Neural progenitor cell (in vitro differentiated cells): Measurements from ENCODE around the gene PANK4. TPM values are rescaled to one million over a fixed set of nuclear protein-coding genes. Genes with fewer than 3 reads are reported as not detected.
"Not testable (repeated sequence)": the region's sequence is repeated elsewhere in the genome, so short reads cannot be mapped to it uniquely, and the experiment has no call there.

ENCODE experiments used
- DNase-seq: peaks from one replicate; pipeline ENCODE4 v3.0.0-alpha.2; 2016; ENCODE audit warnings: low spot score
- H2AFZ ChIP-seq: fragments of 200-600 bp; sonication (generic); replicated peaks from 2 replicates; pipeline ENCODE4 v1.6.1; 2016; ENCODE audit warnings: antibody characterized with exemption
- H3F3A ChIP-seq: fragments of 200-600 bp; sonication (generic); 2 replicates; pipeline ENCODE4 v1.6.1; 2016; ENCODE audit warnings: antibody characterized with exemption, low read depth
- H3K27ac ChIP-seq: fragments of 200-600 bp; sonication (generic); 2 replicates; pipeline ENCODE4 v1.5.1; 2016; ENCODE audit warnings: mild to moderate bottlenecking
- H3K27me3 ChIP-seq: fragments of 200-600 bp; sonication (generic); 2 replicates; pipeline ENCODE4 v1.6.1; 2016; ENCODE audit warnings: mild to moderate bottlenecking, moderate library complexity
- H3K36me3 ChIP-seq: fragments of 200-600 bp; sonication (generic); 2 replicates; pipeline ENCODE4 v1.5.1; 2016
- H3K4me1 ChIP-seq: fragments of 200-600 bp; sonication (generic); 2 replicates; pipeline ENCODE4 v1.6.1; 2016; ENCODE audit warnings: mixed run types
- H3K4me2 ChIP-seq: fragments of 200-600 bp; sonication (generic); 2 replicates; pipeline ENCODE4 v1.6.1; 2016
- H3K4me3 ChIP-seq: fragments of 200-600 bp; sonication (generic); 2 replicates; pipeline ENCODE4 v1.5.1; 2016
- H3K79me2 ChIP-seq: fragments of 200-600 bp; sonication (generic); 2 replicates; pipeline ENCODE4 v1.6.1; 2016; ENCODE audit warnings: low read depth
- H3K9ac ChIP-seq: fragments of 200-600 bp; sonication (generic); 2 replicates; pipeline ENCODE4 v1.6.1; 2016
- H3K9me3 ChIP-seq: fragments of 200-600 bp; sonication (generic); 2 replicates; pipeline ENCODE4 v1.5.1; 2016; ENCODE audit warnings: low read depth
- H4K20me1 ChIP-seq: fragments of 200-600 bp; sonication (generic); 2 replicates; pipeline ENCODE4 v1.6.1; 2016; ENCODE audit warnings: low read depth
- H3K27ac Mint-ChIP-seq: 3 replicates; pipeline ENCODE4 v1.8.0; 2021; ENCODE audit warnings: mixed read lengths
- H3K27me3 Mint-ChIP-seq: 2 replicates; pipeline ENCODE4 v1.8.0; 2022; ENCODE audit warnings: low read depth, mild to moderate bottlenecking, inconsistent platforms, moderate library complexity, mixed read lengths; ENCODE audit not compliant: insufficient read depth
- H3K36me3 Mint-ChIP-seq: 3 replicates; pipeline ENCODE4 v1.8.0; 2021; ENCODE audit warnings: mixed read lengths
- H3K4me1 Mint-ChIP-seq: 3 replicates; pipeline ENCODE4 v1.8.0; 2021; ENCODE audit warnings: mixed read lengths
- H3K4me3 Mint-ChIP-seq: 3 replicates; pipeline ENCODE4 v1.8.0; 2021; ENCODE audit warnings: mild to moderate bottlenecking, moderate library complexity, mixed read lengths
- H3K9me3 Mint-ChIP-seq: 3 replicates; pipeline ENCODE4 v1.8.0; 2020; ENCODE audit warnings: mixed read lengths
- CTCF ChIP-seq: fragments of 200-600 bp; sonication (generic); IDR thresholded peaks from 2 replicates; pipeline ENCODE4 v1.5.1; 2017; ENCODE audit warnings: antibody characterized with exemption, mild to moderate bottlenecking
- EZH2 ChIP-seq: fragments of 200-600 bp; sonication (generic); IDR thresholded peaks from 2 replicates; pipeline ENCODE4 v1.6.1; 2017; ENCODE audit warnings: antibody characterized with exemption, mild to moderate bottlenecking, moderate library complexity
- EZH2phosphoT487 ChIP-seq: fragments of 200-600 bp; sonication (generic); IDR thresholded peaks from 2 replicates; pipeline ENCODE4 v1.6.1; 2017; ENCODE audit warnings: antibody characterized with exemption
- total RNA-seq: library from RNA; depleted of rRNA; stranded (reverse); fragments of >200 nt; gene quantifications from 2 replicates; pipeline ENCODE4 v1.2.3, GENCODE V29; 2015; ENCODE audit warnings: low replicate concordance

Gene PANK4
- total RNA-seq, 1 donor from 2014 or later = 30.6 TPM

- H3K9me3 ChIP-seq = no peaks in the 10 kb centered on the region
- no peak for DNase-seq
- no peaks in the 10 kb centered on the region for H3K36me3 ChIP-seq
- no peak overlapping the region for H3K4me2 ChIP-seq
- H3K36me3 Mint-ChIP-seq = no peaks in the 10 kb centered on the region
- no peak overlapping the region for H3K27ac Mint-ChIP-seq
- H2AFZ ChIP-seq = no peak overlapping the region
- TF ChIP-seq EZH2phosphoT487 (no peak), CTCF (no peak), EZH2 (no peak)
- H3K27me3 ChIP-seq = no peaks in the 10 kb centered on the region
- H3K27ac ChIP-seq = no peak overlapping the region
- H3K4me1 ChIP-seq = no peaks in the 10 kb centered on the region
- H3K4me3 Mint-ChIP-seq = no peak overlapping the region
- H3F3A ChIP-seq = no peaks in the 10 kb centered on the region
- peaks cover 4% of the 10 kb centered on the region for H3K4me1 Mint-ChIP-seq
- peaks cover 6% of the 10 kb centered on the region for H3K27me3 Mint-ChIP-seq
- no peaks in the 10 kb centered on the region for H3K79me2 ChIP-seq
- H4K20me1 ChIP-seq = no peaks in the 10 kb centered on the region
- no peak overlapping the region for H3K4me3 ChIP-seq
- peaks cover 14% of the 10 kb centered on the region for H3K9me3 Mint-ChIP-seq
- no peak overlapping the region for H3K9ac ChIP-seq
Measured at GRCh38 chr1:2571348-2571747, 45.0 kb upstream of the PANK4 start.

GRCh38 chr1:2570332-2570731 is 43.9 kb upstream of the PANK4 start:
- Histone ChIP-seq H3K4me1 (no peaks in the 10 kb centered on the region), H3K79me2 (no peaks in the 10 kb centered on the region), H4K20me1 (no peaks in the 10 kb centered on the region), H3F3A (no peaks in the 10 kb centered on the region), H3K27me3 (no peaks in the 10 kb centered on the region), H3K36me3 (no peaks in the 10 kb centered on the region), H3K9ac (no peak overlapping the region), H3K27ac (no peak overlapping the region), H2AFZ (no peak overlapping the region), H3K9me3 (no peaks in the 10 kb centered on the region), H3K4me2 (no peak overlapping the region), H3K4me3 (no peak overlapping the region)
- Mint-ChIP-seq H3K27me3 (peaks cover 6% of the 10 kb centered on the region), H3K9me3 (peaks cover 14% of the 10 kb centered on the region), H3K27ac (peak overlapping the region; percentile 42), H3K4me1 (no peaks in the 10 kb centered on the region), H3K36me3 (no peaks in the 10 kb centered on the region), H3K4me3 (no peak overlapping the region)
- no peak for DNase-seq
- TF ChIP-seq EZH2 (no peak), CTCF (no peak), EZH2phosphoT487 (no peak)

- H3K4me3 Mint-ChIP-seq, H4K20me1 ChIP-seq, H3K9ac ChIP-seq, H3F3A ChIP-seq, H3K27ac ChIP-seq, H2AFZ ChIP-seq, H3K79me2 ChIP-seq, H3K36me3 Mint-ChIP-seq, H3K4me2 ChIP-seq, H3K27me3 Mint-ChIP-seq, H3K4me3 ChIP-seq, H3K36me3 ChIP-seq, DNase-seq, H3K27ac Mint-ChIP-seq, H3K4me1 ChIP-seq, H3K9me3 ChIP-seq, H3K4me1 Mint-ChIP-seq, H3K27me3 ChIP-seq: not testable (repeated sequence)
- peaks cover 14% of the 10 kb centered on the region for H3K9me3 Mint-ChIP-seq
Measured at GRCh38 chr1:2569703-2570102, 43.3 kb upstream of the PANK4 start.

GRCh38 chr1:2569060-2569459 is 42.7 kb upstream of the PANK4 start:
- Histone ChIP-seq H3K9me3 (no peaks in the 10 kb centered on the region), H3K27me3 (no peaks in the 10 kb centered on the region), H3K79me2 (no peaks in the 10 kb centered on the region), H4K20me1 (no peaks in the 10 kb centered on the region), H3K27ac (no peak overlapping the region), H2AFZ (no peak overlapping the region), H3F3A (no peaks in the 10 kb centered on the region), H3K4me3 (no peak overlapping the region), H3K9ac (no peak overlapping the region), H3K36me3 (no peaks in the 10 kb centered on the region), H3K4me1 (no peaks in the 10 kb centered on the region), H3K4me2 (no peak overlapping the region)
- Mint-ChIP-seq H3K27ac (no peak overlapping the region), H3K4me1 (no peaks in the 10 kb centered on the region), H3K36me3 (no peaks in the 10 kb centered on the region), H3K9me3 (peaks cover 12% of the 10 kb centered on the region), H3K4me3 (no peak overlapping the region), H3K27me3 (peaks cover 6% of the 10 kb centered on the region)
- no peak for DNase-seq
- TF ChIP-seq CTCF (no peak), EZH2phosphoT487 (no peak), EZH2 (no peak)

- H3K27me3 Mint-ChIP-seq, H3K9me3 ChIP-seq, H3K36me3 Mint-ChIP-seq, H3K27ac ChIP-seq, H3K36me3 ChIP-seq, H3K4me1 ChIP-seq, H3K4me2 ChIP-seq, H3K4me3 ChIP-seq, H4K20me1 ChIP-seq, H3F3A ChIP-seq, H3K4me3 Mint-ChIP-seq, DNase-seq, H3K9me3 Mint-ChIP-seq, H3K4me1 Mint-ChIP-seq, H2AFZ ChIP-seq, H3K27me3 ChIP-seq, H3K9ac ChIP-seq, H3K27ac Mint-ChIP-seq, H3K79me2 ChIP-seq: not testable (repeated sequence)
Measured at GRCh38 chr1:2568187-2568816, 41.9 kb upstream of the PANK4 start.
